Measurements from ENCODE around the gene GRIFIN. TPM values are rescaled to one million over a fixed set of nuclear protein-coding genes. Genes with fewer than 3 reads are reported as not detected.
A peak's percentile ranks its signal among the peaks of the same experiment; 100 is the strongest.

Gene GRIFIN
- total RNA-seq, 6 donors from 2014 or later: not detected

DNA sequence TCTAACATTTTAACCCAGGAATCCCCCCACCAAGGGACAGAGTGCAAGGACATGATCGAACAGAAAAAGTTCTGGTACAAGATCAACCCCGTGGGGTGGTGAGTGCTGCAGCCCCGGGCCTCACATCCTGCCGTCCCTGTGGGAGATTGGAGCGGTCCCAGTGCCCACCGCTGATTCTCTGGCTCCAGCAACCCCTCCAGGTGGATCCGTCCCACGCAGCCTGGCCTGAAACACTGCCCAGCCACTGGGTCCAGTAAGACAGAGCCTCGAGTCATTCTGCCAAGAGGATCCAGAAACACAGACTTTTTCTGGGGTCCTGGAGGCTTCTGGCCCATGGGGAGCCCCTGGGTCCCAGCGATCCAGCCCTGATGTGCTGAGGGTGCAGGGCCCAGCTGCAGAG is 29.5 kb downstream of the GRIFIN start:
- H3K4me3 ChIP-seq: no peak overlapping the region
- no peaks in the 10 kb centered on the region for H3K27me3 ChIP-seq
- peaks cover 0 to 6% (median 0%) of the 10 kb centered on the region in 4 donors for H3K36me3 ChIP-seq
- no peak overlapping the region for H3K27ac ChIP-seq
- no peak for DNase-seq
- peaks cover 12 to 17% (median 13%) of the 10 kb centered on the region in 4 donors for H3K4me1 ChIP-seq
- ATAC-seq (ENCODE audit: low FRiP score in 2 of 2): no peak
- no peaks in the 10 kb centered on the region for H3K9me3 ChIP-seq
- TF ChIP-seq POLR2AphosphoS5 (IDR thresholded peaks at IDR 0.05) (no peak), POLR2A (IDR thresholded peaks at IDR 0.05) (no peak), EP300 (IDR thresholded peaks at IDR 0.05) (no peak)
- TF ChIP-seq, protein P1, sequence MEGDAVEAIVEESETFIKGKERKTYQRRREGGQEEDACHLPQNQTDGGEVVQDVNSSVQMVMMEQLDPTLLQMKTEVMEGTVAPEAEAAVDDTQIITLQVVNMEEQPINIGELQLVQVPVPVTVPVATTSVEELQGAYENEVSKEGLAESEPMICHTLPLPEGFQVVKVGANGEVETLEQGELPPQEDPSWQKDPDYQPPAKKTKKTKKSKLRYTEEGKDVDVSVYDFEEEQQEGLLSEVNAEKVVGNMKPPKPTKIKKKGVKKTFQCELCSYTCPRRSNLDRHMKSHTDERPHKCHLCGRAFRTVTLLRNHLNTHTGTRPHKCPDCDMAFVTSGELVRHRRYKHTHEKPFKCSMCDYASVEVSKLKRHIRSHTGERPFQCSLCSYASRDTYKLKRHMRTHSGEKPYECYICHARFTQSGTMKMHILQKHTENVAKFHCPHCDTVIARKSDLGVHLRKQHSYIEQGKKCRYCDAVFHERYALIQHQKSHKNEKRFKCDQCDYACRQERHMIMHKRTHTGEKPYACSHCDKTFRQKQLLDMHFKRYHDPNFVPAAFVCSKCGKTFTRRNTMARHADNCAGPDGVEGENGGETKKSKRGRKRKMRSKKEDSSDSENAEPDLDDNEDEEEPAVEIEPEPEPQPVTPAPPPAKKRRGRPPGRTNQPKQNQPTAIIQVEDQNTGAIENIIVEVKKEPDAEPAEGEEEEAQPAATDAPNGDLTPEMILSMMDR (IDR thresholded peaks at IDR 0.05): no peak
- 77 to 91% methylated on average over 8 of the region's 10 CpGs for WGBS, 2 donors

- H3K36me3 ChIP-seq: peaks cover 0 to 6% (median 0%) of the 10 kb centered on the region in 4 donors
- no peaks in the 10 kb centered on the region for H3K27me3 ChIP-seq
- peak in 1 of 2 donors; percentile 46 for DNase-seq
- 78 to 84% methylated on average over 19 to 21 of the region's 21 CpGs for WGBS, 2 donors
- H3K9me3 ChIP-seq: no peaks in the 10 kb centered on the region
- H3K4me3 ChIP-seq: no peak overlapping the region
- peaks cover 9 to 16% (median 11%) of the 10 kb centered on the region in 4 donors for H3K4me1 ChIP-seq
- no peak for ATAC-seq (ENCODE audit: low FRiP score in 2 of 2)
- TF ChIP-seq, protein P1 (IDR thresholded peaks at IDR 0.05): no peak
- TF ChIP-seq EP300 (IDR thresholded peaks at IDR 0.05): no peak
- TF ChIP-seq POLR2A (IDR thresholded peaks at IDR 0.05): no peak
- TF ChIP-seq POLR2AphosphoS5 (IDR thresholded peaks at IDR 0.05): no peak
- H3K27ac ChIP-seq: peak overlapping the region in 1 of 4 donors; percentile 21
Observed at GRCh38 chr7:2445898-2446555, 30.2 kb downstream of the GRIFIN start.

- DNase-seq (no peak), ATAC-seq (ENCODE audit: low FRiP score in 2 of 2) (no peak)
- Histone ChIP-seq H3K4me1 (peaks cover 7 to 15% (median 11%) of the 10 kb centered on the region in 4 donors), H3K36me3 (peaks cover 0 to 6% (median 0%) of the 10 kb centered on the region in 4 donors), H3K4me3 (no peak overlapping the region), H3K27me3 (no peaks in the 10 kb centered on the region), H3K27ac (no peak overlapping the region), H3K9me3 (no peaks in the 10 kb centered on the region)
- TF ChIP-seq POLR2A (IDR thresholded peaks at IDR 0.05) (no peak), EP300 (IDR thresholded peaks at IDR 0.05) (no peak), POLR2AphosphoS5 (IDR thresholded peaks at IDR 0.05) (no peak)
- TF ChIP-seq, protein P1 (IDR thresholded peaks at IDR 0.05): no peak
- 68 to 80% methylated on average over 9 to 10 of the region's 10 CpGs for WGBS, 2 donors
Observed at GRCh38 chr7:2445047-2445446, 31.2 kb downstream of the GRIFIN start.

DNA sequence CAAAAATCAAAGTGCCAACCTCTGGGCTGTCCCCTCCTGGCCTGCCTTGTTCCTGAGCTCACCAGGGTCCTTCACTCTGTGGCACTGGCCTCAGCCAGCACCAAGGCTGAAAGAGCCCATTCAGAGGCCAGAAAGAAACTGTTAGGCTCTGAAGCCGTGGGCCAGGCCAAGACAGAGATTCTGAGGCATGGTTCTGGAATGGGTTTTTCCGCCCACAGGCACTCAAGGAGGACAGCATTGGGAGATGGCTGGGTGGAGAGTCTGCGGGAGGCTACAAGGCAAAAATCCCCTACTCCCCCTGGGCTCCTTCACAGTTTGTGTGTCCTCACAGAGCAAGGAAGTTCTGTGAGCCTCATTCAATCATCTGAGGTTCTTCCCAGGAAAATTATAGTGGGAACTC is 31.7 kb downstream of the GRIFIN start:
- WGBS, 2 donors: 79 to 81% methylated on average over 3 of the region's 3 CpGs
- TF ChIP-seq EP300 (IDR thresholded peaks at IDR 0.05) (no peak), POLR2AphosphoS5 (IDR thresholded peaks at IDR 0.05) (no peak), POLR2A (IDR thresholded peaks at IDR 0.05) (no peak)
- TF ChIP-seq, protein P1 (IDR thresholded peaks at IDR 0.05): no peak
- ATAC-seq (ENCODE audit: low FRiP score in 2 of 2): peak in 1 of 2 donors; percentile 86

DNA sequence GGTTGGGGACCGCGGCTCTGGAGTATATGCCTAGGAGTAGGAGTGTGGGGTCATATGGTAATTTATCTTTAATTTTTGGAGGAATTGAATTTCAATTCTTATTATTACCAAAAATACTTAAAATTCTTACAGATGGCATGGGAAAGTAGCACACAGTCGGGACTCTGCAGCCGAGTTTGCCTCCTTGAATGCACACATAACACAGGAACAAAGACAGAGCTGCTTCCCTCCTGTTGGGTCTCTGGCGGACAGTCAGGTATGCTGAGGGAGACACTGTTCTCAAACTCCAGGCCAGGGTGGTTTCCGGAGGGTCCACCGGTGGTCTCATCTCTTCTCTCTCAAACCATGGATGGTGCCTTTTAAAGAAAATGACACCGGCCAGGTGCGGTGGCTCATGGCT is 32.7 kb downstream of the GRIFIN start:
- ATAC-seq (ENCODE audit: low FRiP score in 2 of 2) (no peak), DNase-seq (no peak)
- H3K4me3 ChIP-seq: no peak overlapping the region
- H3K9me3 ChIP-seq: no peaks in the 10 kb centered on the region
- 97 to 98% methylated on average over 7 to 9 of the region's 9 CpGs for WGBS, 2 donors
- peaks cover 11 to 25% (median 17%) of the 10 kb centered on the region in 4 donors for H3K4me1 ChIP-seq
- TF ChIP-seq EP300 (IDR thresholded peaks at IDR 0.05) (no peak), POLR2A (IDR thresholded peaks at IDR 0.05) (no peak), POLR2AphosphoS5 (IDR thresholded peaks at IDR 0.05) (no peak)
- TF ChIP-seq, protein P1 (IDR thresholded peaks at IDR 0.05): no peak
- no peaks in the 10 kb centered on the region for H3K27me3 ChIP-seq
- peaks cover 0 to 6% (median 0%) of the 10 kb centered on the region in 4 donors for H3K36me3 ChIP-seq
- H3K27ac ChIP-seq: no peak overlapping the region

More for the DNA sequence above, 31.7 kb downstream of the GRIFIN start:
- Histone ChIP-seq H3K4me3 (no peak overlapping the region), H3K4me1 (peaks cover 7 to 18% (median 14%) of the 10 kb centered on the region in 4 donors), H3K27me3 (no peaks in the 10 kb centered on the region), H3K9me3 (no peaks in the 10 kb centered on the region), H3K27ac (no peak overlapping the region), H3K36me3 (peaks cover 0 to 6% (median 0%) of the 10 kb centered on the region in 4 donors)
- DNase-seq: no peak
